Activated CD4-positive, alpha-beta memory T cell treated with anti-CD3 and anti-CD28 coated beads for 36 hours (primary cell): ENCODE measurements around the gene TRPV5. TPM values are rescaled to one million over a fixed set of nuclear protein-coding genes. Genes with fewer than 3 reads are reported as not detected.

ENCODE experiments used
- CTCF ChIA-PET: fragments of 350-600 bp; sonication (Branson Sonifier 250); formaldehyde crosslinking; loops from one replicate; lab custom pipeline; 2021; ENCODE audit warnings: antibody characterized with exemption, inconsistent platforms; lab: Charles Lee
- POLR2A ChIA-PET: fragments of 350-600 bp; sonication (Branson Sonifier 250); formaldehyde crosslinking; loops from one replicate; lab custom pipeline; 2021; ENCODE audit warnings: antibody characterized with exemption; lab: Charles Lee
- DNase-seq: peaks from one replicate; pipeline ENCODE4 v3.0.0-alpha.2; 2020
- H3K27ac Mint-ChIP-seq: one replicate; pipeline ENCODE4 v1.8.0; 2021; ENCODE audit warnings: mixed read lengths
- H3K27me3 Mint-ChIP-seq: one replicate; pipeline ENCODE4 v1.8.0; 2021; ENCODE audit warnings: mixed read lengths
- H3K36me3 Mint-ChIP-seq: one replicate; pipeline ENCODE4 v1.8.0; 2021; ENCODE audit warnings: mixed read lengths
- H3K4me1 Mint-ChIP-seq: one replicate; pipeline ENCODE4 v1.8.0; 2021; ENCODE audit warnings: low read depth, mixed read lengths
- H3K4me3 Mint-ChIP-seq: one replicate; pipeline ENCODE4 v1.8.0; 2021; ENCODE audit warnings: mild to moderate bottlenecking, mixed read lengths
- H3K9me3 Mint-ChIP-seq: one replicate; pipeline ENCODE4 v1.8.0; 2021; ENCODE audit warnings: mixed read lengths
- intact Hi-C: fragments of 100-400 bp; cut with micrococcal nuclease; formaldehyde crosslinking; loops from one replicate; pipeline ENCODE4 v1.15.1; 2023
- total RNA-seq, 2 experiments: library from RNA; stranded (reverse); gene quantifications; one replicate each; pipeline ENCODE4 v1.2.3, GENCODE V29; 2021

TRPV5 gene
- total RNA-seq, 2 experiments from 2014 or later: not detected

- H3K27ac Mint-ChIP-seq: no peak overlapping the region
- H3K9me3 Mint-ChIP-seq: no peaks in the 10 kb centered on the region
- ChIA-PET POLR2A (no interaction called here), CTCF (interaction anchor here (0.8 to 3.5 kb wide), 10 partner anchors 9 to 542 kb away, joined by 3 to 11 read pairs (median 4); no protein-coding TSS in a partner anchor)
- no peak for DNase-seq
- no peaks in the 10 kb centered on the region for H3K4me1 Mint-ChIP-seq
- no peaks in the 10 kb centered on the region for H3K27me3 Mint-ChIP-seq
- no peak overlapping the region for H3K4me3 Mint-ChIP-seq
- intact Hi-C loops: no loop called here
- H3K36me3 Mint-ChIP-seq: peaks cover 3% of the 10 kb centered on the region
Observed at GRCh38 chr7:142864980-142865747, 68.4 kb downstream of the TRPV5 start.

DNA sequence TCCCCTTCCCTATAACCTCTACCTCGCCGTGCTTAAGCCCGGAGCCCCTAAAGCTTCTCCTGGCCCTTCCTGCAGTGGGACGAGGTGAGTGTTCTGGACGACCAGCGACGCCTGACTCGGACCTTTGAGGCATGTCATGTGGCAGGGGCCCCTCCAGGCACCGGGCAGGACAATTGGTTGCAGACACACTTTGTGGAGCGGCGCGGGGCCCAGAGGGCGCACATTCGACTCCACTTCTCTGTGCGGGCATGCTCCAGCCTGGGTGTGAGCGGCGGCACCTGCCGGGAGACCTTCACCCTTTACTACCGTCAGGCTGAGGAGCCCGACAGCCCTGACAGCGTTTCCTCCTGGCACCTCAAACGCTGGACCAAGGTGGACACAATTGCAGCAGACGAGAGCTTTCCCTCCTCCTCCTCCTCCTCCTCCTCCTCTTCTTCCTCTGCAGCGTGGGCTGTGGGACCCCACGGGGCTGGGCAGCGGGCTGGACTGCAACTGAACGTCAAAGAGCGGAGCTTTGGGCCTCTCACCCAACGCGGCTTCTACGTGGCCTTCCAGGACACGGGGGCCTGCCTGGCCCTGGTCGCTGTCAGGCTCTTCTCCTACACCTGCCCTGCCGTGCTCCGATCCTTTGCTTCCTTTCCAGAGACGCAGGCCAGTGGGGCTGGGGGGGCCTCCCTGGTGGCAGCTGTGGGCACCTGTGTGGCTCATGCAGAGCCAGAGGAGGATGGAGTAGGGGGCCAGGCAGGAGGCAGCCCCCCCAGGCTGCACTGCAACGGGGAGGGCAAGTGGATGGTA lies 69.5 kb downstream of the TRPV5 start:
- no peak for DNase-seq
- intact Hi-C loops: no loop called here
- POLR2A ChIA-PET: no interaction called here
- no peak overlapping the region for H3K4me3 Mint-ChIP-seq
- no peaks in the 10 kb centered on the region for H3K27me3 Mint-ChIP-seq
- H3K27ac Mint-ChIP-seq: no peak overlapping the region
- no peaks in the 10 kb centered on the region for H3K9me3 Mint-ChIP-seq
- H3K36me3 Mint-ChIP-seq: no peaks in the 10 kb centered on the region
- CTCF ChIA-PET: interaction anchor here (0.7 to 3.5 kb wide), 3 partner anchors 10 to 138 kb away, joined by 3 to 11 read pairs (median 4); no protein-coding TSS in a partner anchor
- no peaks in the 10 kb centered on the region for H3K4me1 Mint-ChIP-seq

DNA sequence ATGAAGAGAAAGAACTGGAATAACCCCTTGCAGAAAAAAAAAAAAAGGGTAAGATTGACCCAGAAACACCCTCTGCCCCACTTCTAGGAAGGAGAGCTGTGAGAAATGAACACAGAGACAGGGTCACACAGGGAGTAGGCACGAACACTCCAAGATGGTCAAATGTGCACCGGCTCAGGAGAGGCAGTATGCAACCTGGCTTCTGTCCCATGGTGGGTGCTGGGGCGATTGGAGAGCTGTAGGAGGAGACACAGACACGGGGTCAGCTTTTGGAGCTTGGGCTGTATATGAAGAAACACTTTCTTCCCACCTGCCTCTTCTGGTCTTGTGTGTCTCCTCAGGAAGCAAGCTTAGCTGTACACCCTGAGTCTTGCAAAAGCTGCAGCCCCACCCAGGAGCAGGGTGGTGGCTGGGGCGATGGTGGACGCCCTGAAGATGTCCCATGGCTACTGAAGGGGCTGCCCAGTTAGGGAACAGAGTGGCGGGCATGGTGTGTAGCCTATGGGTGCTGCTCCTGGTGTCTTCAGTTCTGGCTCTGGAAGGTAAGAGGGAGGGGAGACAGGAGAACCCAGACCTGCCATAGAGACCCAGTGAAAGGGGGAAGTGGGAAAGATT lies 70.7 kb downstream of the TRPV5 start:
- CTCF ChIA-PET: interaction anchor here (1.1 to 3.5 kb wide), 3 partner anchors 9 to 230 kb away, joined by 3 to 11 read pairs (median 5); no protein-coding TSS in a partner anchor
- no peaks in the 10 kb centered on the region for H3K9me3 Mint-ChIP-seq
- H3K4me3 Mint-ChIP-seq: no peak overlapping the region
- intact Hi-C loops: no loop called here
- no peak for DNase-seq
- no peaks in the 10 kb centered on the region for H3K36me3 Mint-ChIP-seq
- POLR2A ChIA-PET: no interaction called here
- no peaks in the 10 kb centered on the region for H3K4me1 Mint-ChIP-seq
- H3K27ac Mint-ChIP-seq: no peak overlapping the region
- H3K27me3 Mint-ChIP-seq: no peaks in the 10 kb centered on the region

GRCh38 chr7:142862351-142862750 lies 71.2 kb downstream of the TRPV5 start:
- no peak overlapping the region for H3K27ac Mint-ChIP-seq
- no peak for DNase-seq
- H3K4me1 Mint-ChIP-seq: no peaks in the 10 kb centered on the region
- ChIA-PET CTCF (interaction anchor here (1.1 to 3.5 kb wide), 3 partner anchors 8 to 230 kb away, joined by 3 to 11 read pairs (median 5); no protein-coding TSS in a partner anchor), POLR2A (no interaction called here)
- no peak overlapping the region for H3K4me3 Mint-ChIP-seq
- intact Hi-C loops: no loop called here
- H3K9me3 Mint-ChIP-seq: no peaks in the 10 kb centered on the region
- no peaks in the 10 kb centered on the region for H3K27me3 Mint-ChIP-seq
- H3K36me3 Mint-ChIP-seq: no peaks in the 10 kb centered on the region

DNA sequence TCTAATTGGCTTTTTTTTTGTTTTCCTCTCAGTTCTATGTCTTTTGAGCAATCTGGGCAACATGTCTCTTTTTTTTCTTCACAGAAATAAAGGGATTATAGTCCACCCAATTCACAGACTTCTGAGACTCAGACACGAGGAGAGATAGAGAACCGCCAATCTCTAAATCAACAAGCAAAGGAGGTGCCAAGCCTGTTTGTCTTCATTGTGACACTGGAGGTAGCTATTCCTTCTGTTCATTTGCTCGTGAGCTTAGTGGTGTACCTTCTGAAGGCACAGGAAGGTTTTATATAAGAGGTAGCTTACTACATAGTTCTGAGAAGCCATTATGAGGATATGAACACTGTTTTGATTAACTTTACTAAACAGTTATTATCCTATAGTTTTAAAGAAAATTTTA lies 72.6 kb downstream of the TRPV5 start:
- H3K4me1 Mint-ChIP-seq: peaks cover 8% of the 10 kb centered on the region
- ChIA-PET CTCF (interaction anchor here (0.7 to 3.5 kb wide), 3 partner anchors 12 to 32 kb away, joined by 3 to 16 read pairs (median 5); no protein-coding TSS in a partner anchor), POLR2A (no interaction called here)
- intact Hi-C loops: no loop called here
- no peak overlapping the region for H3K4me3 Mint-ChIP-seq
- DNase-seq: no peak
- no peak overlapping the region for H3K27ac Mint-ChIP-seq
- no peaks in the 10 kb centered on the region for H3K9me3 Mint-ChIP-seq
- H3K36me3 Mint-ChIP-seq: no peaks in the 10 kb centered on the region
- H3K27me3 Mint-ChIP-seq: no peaks in the 10 kb centered on the region

DNA sequence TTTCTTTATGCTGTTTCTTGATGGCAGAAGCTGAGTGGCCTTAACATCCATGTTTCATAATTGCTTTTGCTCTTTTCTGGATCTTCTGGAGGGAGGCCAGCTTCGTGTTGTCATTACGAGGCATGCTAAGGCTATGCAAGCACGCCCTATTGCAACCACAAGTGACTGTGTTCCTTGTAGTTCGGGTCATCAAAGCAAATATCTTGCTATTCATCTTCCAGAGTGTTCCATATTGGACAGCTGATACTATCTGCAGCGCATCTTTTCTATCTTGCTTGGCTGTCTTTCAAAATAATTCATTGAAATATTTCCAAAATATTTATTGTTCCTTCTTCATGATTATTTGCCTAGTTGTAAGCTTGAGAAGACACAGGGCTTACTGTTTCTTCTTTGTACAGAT lies 73.7 kb downstream of the TRPV5 start:
- intact Hi-C loops: loop anchor here (5.0 kb wide), 1 partner anchor 538 kb away; no protein-coding TSS in a partner anchor
- H3K27me3 Mint-ChIP-seq: no peaks in the 10 kb centered on the region
- peaks cover 11% of the 10 kb centered on the region for H3K4me1 Mint-ChIP-seq
- DNase-seq: no peak
- POLR2A ChIA-PET: no interaction called here
- H3K4me3 Mint-ChIP-seq: no peak overlapping the region
- H3K36me3 Mint-ChIP-seq: no peaks in the 10 kb centered on the region
- H3K9me3 Mint-ChIP-seq: no peaks in the 10 kb centered on the region
- CTCF ChIA-PET: interaction anchor here (0.8 to 3.5 kb wide), 2 partner anchors 13 to 381 kb away, joined by 3 to 16 read pairs; no protein-coding TSS in a partner anchor
- no peak overlapping the region for H3K27ac Mint-ChIP-seq

DNA sequence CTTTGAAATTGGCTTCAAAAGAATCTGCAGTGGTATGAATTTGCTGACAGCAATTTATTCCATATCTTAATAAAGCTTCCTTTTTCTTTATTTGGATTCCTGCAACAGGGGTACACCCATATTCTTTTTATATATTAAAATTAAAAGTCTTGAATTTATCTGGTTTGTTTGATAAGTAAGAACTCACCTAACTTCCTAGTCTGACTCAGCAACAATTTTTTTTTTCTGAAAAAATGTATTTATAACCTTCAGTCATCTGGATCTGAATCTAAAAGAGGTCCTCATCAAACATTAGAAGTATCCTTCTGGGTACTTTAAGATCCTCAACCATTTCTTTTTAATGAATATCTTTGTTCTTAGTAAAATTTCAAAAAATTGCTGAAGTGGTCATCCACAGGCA lies 74.1 kb downstream of the TRPV5 start:
- intact Hi-C loops: loop anchor here (5.0 kb wide), 1 partner anchor 537 kb away; no protein-coding TSS in a partner anchor
- no peaks in the 10 kb centered on the region for H3K36me3 Mint-ChIP-seq
- H3K4me3 Mint-ChIP-seq: no peak overlapping the region
- ChIA-PET CTCF (interaction anchor here (0.8 to 3.5 kb wide), 2 partner anchors 13 to 381 kb away, joined by 3 to 16 read pairs; no protein-coding TSS in a partner anchor), POLR2A (no interaction called here)
- H3K4me1 Mint-ChIP-seq: peaks cover 11% of the 10 kb centered on the region
- H3K9me3 Mint-ChIP-seq: no peaks in the 10 kb centered on the region
- H3K27ac Mint-ChIP-seq: no peak overlapping the region
- H3K27me3 Mint-ChIP-seq: no peaks in the 10 kb centered on the region
- no peak for DNase-seq

Other genes with a start within 250 kb of the TRPV5 start
- gene PRSS1, start 184.3 kb downstream of the TRPV5 start, total RNA-seq: not detected
- gene PRSS2, start 162.8 kb downstream of the TRPV5 start, total RNA-seq: not detected
- gene EPHB6, start 78.7 kb downstream of the TRPV5 start, total RNA-seq: 10 to 100 TPM in 1 of 2 experiments, 1 to 10 TPM in 1; 9.5 to 11.0 TPM
- not detected for gene TRPV6, start 48.0 kb downstream of the TRPV5 start, total RNA-seq
- not detected for gene LLCFC1, start 5.7 kb upstream of the TRPV5 start, total RNA-seq
- under 1 TPM; 0.34 to 0.55 TPM for gene KEL, start 28.6 kb upstream of the TRPV5 start, total RNA-seq
- not detected for gene OR9A2, start 93.4 kb upstream of the TRPV5 start, total RNA-seq
- gene OR6V1, start 118.6 kb upstream of the TRPV5 start, total RNA-seq: not detected
- gene PIP, start 198.3 kb upstream of the TRPV5 start, total RNA-seq: not detected
- gene TAS2R39, start 249.7 kb upstream of the TRPV5 start, total RNA-seq: not detected